ENCODE data around the gene UGT1A9.

DNA sequence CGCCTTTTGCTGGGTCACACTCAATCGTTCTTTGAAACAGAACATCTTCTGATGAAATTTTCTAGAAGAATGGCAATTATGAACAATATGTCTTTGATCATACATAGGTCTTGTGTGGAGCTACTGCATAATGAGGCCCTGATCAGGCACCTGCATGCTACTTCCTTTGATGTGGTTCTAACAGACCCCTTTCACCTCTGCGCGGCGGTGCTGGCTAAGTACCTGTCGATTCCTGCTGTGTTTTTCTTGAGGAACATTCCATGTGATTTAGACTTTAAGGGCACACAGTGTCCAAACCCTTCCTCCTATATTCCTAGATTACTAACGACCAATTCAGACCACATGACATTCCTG, 41.5 kb downstream of the UGT1A9 start:
- TF ChIP-seq, protein P1, sequence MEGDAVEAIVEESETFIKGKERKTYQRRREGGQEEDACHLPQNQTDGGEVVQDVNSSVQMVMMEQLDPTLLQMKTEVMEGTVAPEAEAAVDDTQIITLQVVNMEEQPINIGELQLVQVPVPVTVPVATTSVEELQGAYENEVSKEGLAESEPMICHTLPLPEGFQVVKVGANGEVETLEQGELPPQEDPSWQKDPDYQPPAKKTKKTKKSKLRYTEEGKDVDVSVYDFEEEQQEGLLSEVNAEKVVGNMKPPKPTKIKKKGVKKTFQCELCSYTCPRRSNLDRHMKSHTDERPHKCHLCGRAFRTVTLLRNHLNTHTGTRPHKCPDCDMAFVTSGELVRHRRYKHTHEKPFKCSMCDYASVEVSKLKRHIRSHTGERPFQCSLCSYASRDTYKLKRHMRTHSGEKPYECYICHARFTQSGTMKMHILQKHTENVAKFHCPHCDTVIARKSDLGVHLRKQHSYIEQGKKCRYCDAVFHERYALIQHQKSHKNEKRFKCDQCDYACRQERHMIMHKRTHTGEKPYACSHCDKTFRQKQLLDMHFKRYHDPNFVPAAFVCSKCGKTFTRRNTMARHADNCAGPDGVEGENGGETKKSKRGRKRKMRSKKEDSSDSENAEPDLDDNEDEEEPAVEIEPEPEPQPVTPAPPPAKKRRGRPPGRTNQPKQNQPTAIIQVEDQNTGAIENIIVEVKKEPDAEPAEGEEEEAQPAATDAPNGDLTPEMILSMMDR (IDR thresholded peaks at IDR 0.05): no peak
- TF ChIP-seq EP300 (IDR thresholded peaks at IDR 0.05): no peak
- TF ChIP-seq POLR2AphosphoS5 (IDR thresholded peaks at IDR 0.05): no peak
